WTC11 (cell line): ENCODE data around the gene MAPK14.

Source experiments
- CTCF ChIP-seq: fragments of 200-600 bp; IDR thresholded peaks from 2 replicates; pipeline ENCODE4 v1.8.0; 2022; ENCODE audit warnings: antibody characterized with exemption
- E2F5 ChIP-seq: sonication (generic); formaldehyde crosslinking; IDR thresholded peaks from 2 replicates; pipeline ENCODE4 v1.8.1; 2022; ENCODE audit warnings: mild to moderate bottlenecking, moderate library complexity, missing genetic modification reagents

GRCh38 chr6:36119209-36119608, 91.6 kb downstream of the MAPK14 start:
- TF ChIP-seq E2F5 (CRISPR knock-in tag), result no peak
- TF ChIP-seq CTCF, result no peak
